SK-N-SH (cell line): ENCODE results near the gene VCPKMT.

Experiments used
- CHD2 ChIP-seq: fragments of 150-350 bp; IDR thresholded peaks from 2 replicates; pipeline ENCODE4 v1.6.1; 2018; ENCODE audit warnings: low read length; ENCODE audit not compliant: partially characterized antibody
- EP300 ChIP-seq, 2 experiments: IDR thresholded peaks; 2 replicates each; pipeline versions ENCODE4 v1.4.0 to v1.6.1; 2012; ENCODE audit warnings: borderline replicate concordance in 1 of 2, low read depth in 1 of 2, low read length in 1 of 2
- EZH2phosphoT487 ChIP-seq: fragments of 200-600 bp; sonication (generic); IDR thresholded peaks from 2 replicates; pipeline ENCODE4 v1.6.1; 2017; ENCODE audit warnings: low read depth, mixed run types, mild to moderate bottlenecking, antibody characterized with exemption, moderate library complexity, borderline replicate concordance
- JUND ChIP-seq: IDR thresholded peaks from 2 replicates; pipeline ENCODE4 v1.4.0; 2012
- RAD21 ChIP-seq: IDR thresholded peaks from 2 replicates; pipeline ENCODE4 v1.6.1; 2012; ENCODE audit warnings: mild to moderate bottlenecking, low read length
- YY1 ChIP-seq: IDR thresholded peaks from 2 replicates; pipeline ENCODE4 v1.4.0; 2012; ENCODE audit warnings: low read depth, mild to moderate bottlenecking
- TF ChIP-seq, protein P1 (sequence below): fragments of 200-600 bp; sonication (generic); IDR thresholded peaks from 2 replicates; pipeline ENCODE4 v1.6.1; 2017; ENCODE audit warnings: antibody characterized with exemption, mild to moderate bottlenecking, moderate library complexity
- TF ChIP-seq, protein P2 (sequence below): IDR thresholded peaks from 2 replicates; pipeline ENCODE4 v1.4.0; 2012; ENCODE audit warnings: low read depth
- TF ChIP-seq, protein P3 (sequence below): fragments of 150-350 bp; IDR thresholded peaks from 2 replicates; pipeline ENCODE4 v1.6.1; 2017; ENCODE audit warnings: antibody characterized with exemption, low read length, low read depth, borderline replicate concordance
- TF ChIP-seq, protein P4 (sequence below): IDR thresholded peaks from 2 replicates; pipeline ENCODE4 v1.4.0; 2012; ENCODE audit warnings: low read depth, borderline replicate concordance

DNA sequence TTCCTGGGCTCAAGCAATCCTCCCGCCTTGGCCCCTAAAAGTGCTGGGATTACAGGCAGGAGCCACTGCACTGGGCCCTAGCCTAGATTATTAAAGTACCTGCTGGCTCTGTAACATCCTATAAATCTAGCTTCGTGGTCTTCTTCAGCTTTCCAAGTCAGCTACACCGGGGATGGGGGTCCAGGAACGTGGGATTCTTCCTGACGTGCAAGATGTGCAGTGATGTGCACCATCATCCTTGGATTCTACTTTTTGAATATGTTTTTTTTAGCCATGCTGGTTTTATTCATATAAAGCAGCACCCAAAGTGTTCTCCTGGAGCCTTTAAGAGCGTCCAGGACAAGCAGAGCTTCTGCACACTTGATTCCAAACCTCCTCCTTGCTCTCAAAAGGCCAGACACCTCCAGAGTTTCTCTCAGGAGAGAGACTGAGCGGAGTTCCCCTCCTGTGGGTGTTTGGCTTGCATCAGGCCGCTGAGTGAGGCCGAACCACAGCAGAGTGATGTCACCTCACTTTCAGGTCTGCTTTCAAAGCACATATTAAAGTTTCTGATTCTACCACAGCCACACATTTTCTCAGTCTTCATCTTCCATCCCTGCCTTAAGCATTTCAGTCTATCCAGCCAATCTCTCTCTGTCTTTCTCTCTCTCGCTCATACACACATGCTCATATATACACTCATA lies 33.4 kb downstream of the VCPKMT start:
- TF ChIP-seq, protein P1, sequence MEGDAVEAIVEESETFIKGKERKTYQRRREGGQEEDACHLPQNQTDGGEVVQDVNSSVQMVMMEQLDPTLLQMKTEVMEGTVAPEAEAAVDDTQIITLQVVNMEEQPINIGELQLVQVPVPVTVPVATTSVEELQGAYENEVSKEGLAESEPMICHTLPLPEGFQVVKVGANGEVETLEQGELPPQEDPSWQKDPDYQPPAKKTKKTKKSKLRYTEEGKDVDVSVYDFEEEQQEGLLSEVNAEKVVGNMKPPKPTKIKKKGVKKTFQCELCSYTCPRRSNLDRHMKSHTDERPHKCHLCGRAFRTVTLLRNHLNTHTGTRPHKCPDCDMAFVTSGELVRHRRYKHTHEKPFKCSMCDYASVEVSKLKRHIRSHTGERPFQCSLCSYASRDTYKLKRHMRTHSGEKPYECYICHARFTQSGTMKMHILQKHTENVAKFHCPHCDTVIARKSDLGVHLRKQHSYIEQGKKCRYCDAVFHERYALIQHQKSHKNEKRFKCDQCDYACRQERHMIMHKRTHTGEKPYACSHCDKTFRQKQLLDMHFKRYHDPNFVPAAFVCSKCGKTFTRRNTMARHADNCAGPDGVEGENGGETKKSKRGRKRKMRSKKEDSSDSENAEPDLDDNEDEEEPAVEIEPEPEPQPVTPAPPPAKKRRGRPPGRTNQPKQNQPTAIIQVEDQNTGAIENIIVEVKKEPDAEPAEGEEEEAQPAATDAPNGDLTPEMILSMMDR, result no peak
- TF ChIP-seq YY1 (no peak), RAD21 (no peak), EP300 (IDR thresholded peaks at IDR 0.05; ENCODE audit: borderline replicate concordance in 1 of 2, low read depth in 1 of 2, low read length in 1 of 2) (no peak), JUND (no peak), CHD2 (no peak), EZH2phosphoT487 (no peak)
- TF ChIP-seq, protein P2, sequence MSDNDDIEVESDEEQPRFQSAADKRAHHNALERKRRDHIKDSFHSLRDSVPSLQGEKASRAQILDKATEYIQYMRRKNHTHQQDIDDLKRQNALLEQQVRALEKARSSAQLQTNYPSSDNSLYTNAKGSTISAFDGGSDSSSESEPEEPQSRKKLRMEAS, result no peak
- TF ChIP-seq, protein P3, sequence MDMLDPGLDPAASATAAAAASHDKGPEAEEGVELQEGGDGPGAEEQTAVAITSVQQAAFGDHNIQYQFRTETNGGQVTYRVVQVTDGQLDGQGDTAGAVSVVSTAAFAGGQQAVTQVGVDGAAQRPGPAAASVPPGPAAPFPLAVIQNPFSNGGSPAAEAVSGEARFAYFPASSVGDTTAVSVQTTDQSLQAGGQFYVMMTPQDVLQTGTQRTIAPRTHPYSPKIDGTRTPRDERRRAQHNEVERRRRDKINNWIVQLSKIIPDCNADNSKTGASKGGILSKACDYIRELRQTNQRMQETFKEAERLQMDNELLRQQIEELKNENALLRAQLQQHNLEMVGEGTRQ, result no peak
- TF ChIP-seq, protein P4, sequence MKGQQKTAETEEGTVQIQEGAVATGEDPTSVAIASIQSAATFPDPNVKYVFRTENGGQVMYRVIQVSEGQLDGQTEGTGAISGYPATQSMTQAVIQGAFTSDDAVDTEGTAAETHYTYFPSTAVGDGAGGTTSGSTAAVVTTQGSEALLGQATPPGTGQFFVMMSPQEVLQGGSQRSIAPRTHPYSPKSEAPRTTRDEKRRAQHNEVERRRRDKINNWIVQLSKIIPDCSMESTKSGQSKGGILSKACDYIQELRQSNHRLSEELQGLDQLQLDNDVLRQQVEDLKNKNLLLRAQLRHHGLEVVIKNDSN, result no peak
